Measurements from ENCODE around the gene DYNC2LI1.

The DYNC2LI1 gene

GRCh38 chr2:43845181-43845580 lies 71.3 kb downstream of the DYNC2LI1 start:
- DNase-seq (ENCODE audit: low read depth, low spot score) = no peak

GRCh38 chr2:43846140-43846793 lies 72.4 kb downstream of the DYNC2LI1 start:
- DNase-seq (ENCODE audit: low read depth, low spot score) = no peak

- no peak for DNase-seq (ENCODE audit: low read depth, low spot score)
These were observed 74.4 kb downstream of the DYNC2LI1 start for GRCh38 chr2:43848214-43848613.

GRCh38 chr2:43851011-43851980 lies 77.5 kb downstream of the DYNC2LI1 start:
- no peak for DNase-seq (ENCODE audit: low read depth, low spot score)

GRCh38 chr2:43852196-43852730 lies 78.4 kb downstream of the DYNC2LI1 start:
- DNase-seq (ENCODE audit: low read depth, low spot score) = no peak

GRCh38 chr2:43853141-43854081 lies 79.6 kb downstream of the DYNC2LI1 start:
- no peak for DNase-seq (ENCODE audit: low read depth, low spot score)

- DNase-seq (ENCODE audit: low read depth, low spot score) = no peak
These were observed 80.8 kb downstream of the DYNC2LI1 start for GRCh38 chr2:43854671-43855070.

GRCh38 chr2:43855292-43855691 lies 81.5 kb downstream of the DYNC2LI1 start:
- DNase-seq (ENCODE audit: low read depth, low spot score) = no peak

Measured in smooth muscle cell of the brain vasculature (primary cell).